ENCODE results near the gene CFAP68. TPM values are rescaled to one million over a fixed set of nuclear protein-coding genes. Genes with fewer than 3 reads are reported as not detected.

CFAP68 gene
- total RNA-seq, 1 experiment from 2014 or later: 49.6 TPM

DNA sequence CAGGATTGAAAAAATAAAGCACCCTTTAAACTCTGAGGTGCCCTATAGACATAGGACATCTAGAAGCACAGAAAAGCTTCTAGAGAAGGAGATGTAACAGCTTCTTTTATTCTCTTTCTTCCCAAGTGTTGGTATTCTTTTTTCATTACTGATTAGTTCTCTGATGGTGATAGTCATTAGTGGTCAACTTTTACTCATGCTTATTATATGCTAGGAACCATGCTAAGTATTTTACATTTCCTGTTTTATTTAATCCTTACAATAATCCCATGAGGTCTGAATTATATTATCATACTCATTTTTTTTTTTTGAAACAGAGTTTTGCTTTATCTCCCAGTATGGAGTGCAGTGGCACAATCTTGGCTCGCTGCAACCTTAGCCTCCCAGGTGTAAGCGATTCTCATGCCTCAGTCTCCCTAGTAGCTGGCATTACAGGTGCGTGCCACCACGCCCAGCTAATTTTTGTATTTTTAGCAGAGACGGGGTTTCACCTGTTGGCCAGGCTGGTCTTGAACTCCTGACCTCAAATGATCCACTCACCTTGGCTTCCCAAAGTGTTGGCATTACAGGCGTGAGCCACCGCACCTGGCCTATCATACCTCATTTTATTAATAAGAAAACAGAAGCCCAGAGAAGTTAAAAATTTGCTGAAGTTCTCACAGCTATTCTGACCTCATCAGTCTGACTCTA lies 42.3 kb downstream of the CFAP68 start:
- Histone ChIP-seq H3K9me3 (ENCODE audit: control insufficient read depth in 1 of 2, insufficient read depth in 1 of 2, low read depth in 1 of 2, low read length in 2 of 2) (no peaks in the 10 kb centered on the region), H3K79me2 (ENCODE audit: insufficient read depth, low read length) (no peaks in the 10 kb centered on the region), H3K4me1 (ENCODE audit: control insufficient read depth in 1 of 2, insufficient read depth in 2 of 2, low read length in 2 of 2) (peaks cover 12 to 25% of the 10 kb centered on the region in 2 experiments), H3K27ac (ENCODE audit: low read depth, low read length) (no peak overlapping the region), H2AFZ (ENCODE audit: low read depth, low read length, poor library complexity, severe bottlenecking) (no peak overlapping the region), H4K20me1 (ENCODE audit: insufficient read depth) (no peaks in the 10 kb centered on the region), H3K4me2 (ENCODE audit: low read length) (no peak overlapping the region), H3K36me3 (ENCODE audit: control insufficient read depth in 1 of 2, insufficient read depth in 2 of 2, low read length in 2 of 2) (no peaks in the 10 kb centered on the region), H3K9ac (ENCODE audit: low read length) (no peak overlapping the region), H3K4me3 (replicated peaks in 1 of 2; ENCODE audit: low read depth in 1 of 2, low read length in 2 of 2) (no peak overlapping the region), H3K27me3 (ENCODE audit: insufficient read depth, low read length) (no peaks in the 10 kb centered on the region), H3K9me2 (ENCODE audit: insufficient read depth) (no peaks in the 10 kb centered on the region)
- ChIA-PET CTCF (no interaction called here), RAD21 (ENCODE audit: low non-redundant PET in 1 of 2, low total read pairs in 2 of 2, uncharacterized antibody in 2 of 2, unreplicated experiment in 2 of 2) (no interaction called here), POLR2A (no interaction called here)
- BruUV-seq (replicated peaks): no TSS peak
- ATAC-seq: no peak
- intact Hi-C loops (cut with micrococcal nuclease): no loop called here
- no peak for TF ChIP-seq SP1 (IDR thresholded peaks at IDR 0.05; ENCODE audit: low read depth)
- TF ChIP-seq REST (IDR thresholded peaks at IDR 0.05; ENCODE audit: low read depth): no peak
- TF ChIP-seq ELF1 (IDR thresholded peaks at IDR 0.05; ENCODE audit: borderline replicate concordance, low read depth): no peak
- TF ChIP-seq ATF3 (IDR thresholded peaks at IDR 0.05): no peak
- TF ChIP-seq, protein P1, sequence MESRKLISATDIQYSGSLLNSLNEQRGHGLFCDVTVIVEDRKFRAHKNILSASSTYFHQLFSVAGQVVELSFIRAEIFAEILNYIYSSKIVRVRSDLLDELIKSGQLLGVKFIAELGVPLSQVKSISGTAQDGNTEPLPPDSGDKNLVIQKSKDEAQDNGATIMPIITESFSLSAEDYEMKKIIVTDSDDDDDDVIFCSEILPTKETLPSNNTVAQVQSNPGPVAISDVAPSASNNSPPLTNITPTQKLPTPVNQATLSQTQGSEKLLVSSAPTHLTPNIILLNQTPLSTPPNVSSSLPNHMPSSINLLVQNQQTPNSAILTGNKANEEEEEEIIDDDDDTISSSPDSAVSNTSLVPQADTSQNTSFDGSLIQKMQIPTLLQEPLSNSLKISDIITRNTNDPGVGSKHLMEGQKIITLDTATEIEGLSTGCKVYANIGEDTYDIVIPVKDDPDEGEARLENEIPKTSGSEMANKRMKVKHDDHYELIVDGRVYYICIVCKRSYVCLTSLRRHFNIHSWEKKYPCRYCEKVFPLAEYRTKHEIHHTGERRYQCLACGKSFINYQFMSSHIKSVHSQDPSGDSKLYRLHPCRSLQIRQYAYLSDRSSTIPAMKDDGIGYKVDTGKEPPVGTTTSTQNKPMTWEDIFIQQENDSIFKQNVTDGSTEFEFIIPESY (IDR thresholded peaks at IDR 0.05; ENCODE audit: extremely low read depth, insufficient replicate concordance, low read length): no peak
- TF ChIP-seq JUND (IDR thresholded peaks at IDR 0.05): no peak
- no peak for TF ChIP-seq ZFX (IDR thresholded peaks at IDR 0.05)
- TF ChIP-seq YY1 (IDR thresholded peaks at IDR 0.05; ENCODE audit: extremely low read depth, insufficient replicate concordance, low read depth, low read length): no peak
- no peak for TF ChIP-seq RAD21 (IDR thresholded peaks at IDR 0.05; ENCODE audit: low read depth)
- TF ChIP-seq EGR1 (IDR thresholded peaks at IDR 0.05; ENCODE audit: low read depth): no peak
- no peak for DNase-seq (ENCODE audit: low read depth, low spot score)
